HEK293T (cell line): Measurements from ENCODE around the gene KLF2.
A peak's percentile ranks its signal among the peaks of the same experiment; 100 is the strongest.

ENCODE experiments used
- CTCF ChIA-PET: fragments of 350-600 bp; formaldehyde crosslinking; extraction: SDS; loops from one replicate; lab custom pipeline; 2021; ENCODE audit warnings: antibody characterized with exemption, inconsistent platforms; lab: Yijun Ruan, JAX
- POLR2A ChIA-PET: fragments of 350-600 bp; formaldehyde crosslinking; extraction: SDS; loops from one replicate; lab custom pipeline; 2020; ENCODE audit warnings: antibody characterized with exemption, inconsistent platforms; lab: Yijun Ruan, JAX
- DNase-seq: peaks from one replicate; pipeline ENCODE4 v3.0.0; 2012; ENCODE audit warnings: mixed read lengths; ENCODE audit errors: extremely low spot score
- ARNT ChIP-seq: fragments of 450-650 bp; IDR thresholded peaks from 2 replicates; pipeline ENCODE4 v1.6.1; 2017; ENCODE audit warnings: mild to moderate bottlenecking
- BHLHE40 ChIP-seq: fragments of 450-650 bp; IDR thresholded peaks from 2 replicates; pipeline ENCODE4 v1.6.1; 2016; ENCODE audit warnings: mild to moderate bottlenecking, moderate library complexity, borderline replicate concordance
- CTBP1 ChIP-seq: fragments of 450-650 bp; IDR thresholded peaks from 2 replicates; pipeline ENCODE4 v1.6.1; 2016; ENCODE audit warnings: borderline replicate concordance
- ELF4 ChIP-seq: fragments of 450-650 bp; IDR thresholded peaks from 2 replicates; pipeline ENCODE4 v1.6.1; 2017; ENCODE audit warnings: antibody characterized with exemption
- FOXA1 ChIP-seq: fragments of 450-650 bp; IDR thresholded peaks from 2 replicates; pipeline ENCODE4 v1.6.1; 2016; ENCODE audit warnings: mild to moderate bottlenecking
- FOXK2 ChIP-seq: fragments of 450-650 bp; IDR thresholded peaks from 2 replicates; pipeline ENCODE4 v1.6.1; 2016; ENCODE audit warnings: mild to moderate bottlenecking
- FOXM1 ChIP-seq: fragments of 450-650 bp; IDR thresholded peaks from 2 replicates; pipeline ENCODE4 v1.6.1; 2017; ENCODE audit warnings: mild to moderate bottlenecking, borderline replicate concordance
- HDGF ChIP-seq: fragments of 450-650 bp; IDR thresholded peaks from 2 replicates; pipeline ENCODE4 v1.6.1; 2017; ENCODE audit warnings: antibody characterized with exemption, borderline replicate concordance
- L3MBTL2 ChIP-seq: fragments of 450-650 bp; conservative IDR thresholded peaks from 2 replicates; pipeline ENCODE4 v1.6.1; 2016; ENCODE audit warnings: mild to moderate bottlenecking
- LEF1 ChIP-seq: fragments of 450-650 bp; IDR thresholded peaks from 2 replicates; pipeline ENCODE4 v1.6.1; 2017; ENCODE audit warnings: mild to moderate bottlenecking, borderline replicate concordance
- NFRKB ChIP-seq: fragments of 450-650 bp; IDR thresholded peaks from 2 replicates; pipeline ENCODE4 v1.6.1; 2016; ENCODE audit warnings: mild to moderate bottlenecking, moderate library complexity
- PKNOX1 ChIP-seq: fragments of 450-650 bp; IDR thresholded peaks from 2 replicates; pipeline ENCODE4 v1.6.1; 2016
- SP1 ChIP-seq: fragments of 450-650 bp; IDR thresholded peaks from 2 replicates; pipeline ENCODE4 v1.6.1; 2017
- SUZ12 ChIP-seq: fragments of 450-650 bp; IDR thresholded peaks from 2 replicates; pipeline ENCODE4 v1.6.1; 2016; ENCODE audit warnings: mild to moderate bottlenecking
- TARDBP ChIP-seq: fragments of 450-650 bp; IDR thresholded peaks from 2 replicates; pipeline ENCODE4 v1.6.1; 2016
- ZNF384 ChIP-seq: fragments of 450-650 bp; IDR thresholded peaks from 2 replicates; pipeline ENCODE4 v1.6.1; 2016

KLF2 gene

GRCh38 chr19:16376241-16376640, 51.6 kb downstream of the KLF2 start:
- TF ChIP-seq L3MBTL2 (no peak), ARNT (no peak), SUZ12 (no peak), PKNOX1 (no peak), FOXA1 (no peak), ELF4 (no peak)
- CTCF ChIA-PET: no interaction called here
- DNase-seq: no peak
- POLR2A ChIA-PET: no interaction called here

DNA sequence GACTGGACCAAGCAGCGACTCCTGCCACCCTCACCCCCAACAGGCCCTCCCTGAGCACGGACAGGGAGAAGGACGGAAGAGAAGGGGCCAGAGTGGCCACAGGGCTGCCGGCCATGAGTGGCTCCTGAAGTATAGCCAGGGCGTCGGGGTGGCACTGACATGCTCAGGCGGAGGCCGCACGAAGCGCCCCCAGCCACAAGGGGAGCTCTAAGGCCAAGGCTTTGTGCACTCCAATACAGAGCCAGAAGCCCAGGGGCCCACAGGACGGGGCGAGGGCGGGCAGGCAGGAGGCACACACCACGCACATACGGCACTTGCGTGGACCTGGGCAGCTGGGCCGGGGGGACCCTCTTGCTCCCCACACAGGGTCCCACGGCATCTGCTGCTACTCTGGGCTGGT, 52.0 kb downstream of the KLF2 start:
- ChIA-PET CTCF (interaction anchor here (0.5 kb wide), 1 partner anchor 106 kb away, joined by 4 read pairs; no protein-coding TSS in a partner anchor), POLR2A (no interaction called here)
- TF ChIP-seq SUZ12: no peak
- no peak for TF ChIP-seq FOXA1
- TF ChIP-seq FOXK2: no peak
- TF ChIP-seq L3MBTL2: no peak
- no peak for TF ChIP-seq SP1
- no peak for TF ChIP-seq CTBP1
- no peak for TF ChIP-seq NFRKB
- no peak for TF ChIP-seq FOXM1
- no peak for TF ChIP-seq BHLHE40
- TF ChIP-seq ARNT: no peak
- no peak for TF ChIP-seq LEF1
- no peak for TF ChIP-seq ZNF384
- no peak for TF ChIP-seq ELF4
- TF ChIP-seq HDGF: no peak
- TF ChIP-seq PKNOX1: no peak
- no peak for TF ChIP-seq TARDBP
- DNase-seq: peak; percentile 57

DNA sequence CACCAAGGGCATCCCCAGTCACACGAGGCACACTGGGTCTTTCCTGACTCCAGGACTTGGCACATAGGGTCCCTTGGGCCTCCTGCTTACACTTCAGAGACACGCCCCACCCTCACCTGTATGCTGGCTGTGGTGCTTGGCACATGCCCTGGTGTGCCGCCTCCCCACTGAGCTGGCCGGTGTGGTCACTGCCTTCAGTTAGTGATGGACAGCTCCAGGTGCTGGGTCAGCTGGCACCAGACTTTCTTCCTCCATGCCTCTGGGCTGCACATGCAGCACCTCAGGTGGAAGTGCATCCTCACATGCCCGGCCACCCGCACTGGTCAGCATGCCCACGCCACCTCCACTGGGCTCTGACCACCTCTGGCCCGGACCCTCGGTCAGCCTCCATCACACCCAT, 52.9 kb downstream of the KLF2 start:
- CTCF ChIA-PET: no interaction called here
- no peak for DNase-seq
- TF ChIP-seq L3MBTL2 (no peak), ELF4 (no peak), SUZ12 (no peak), LEF1 (no peak), SP1 (no peak), FOXK2 (no peak), ZNF384 (no peak), BHLHE40 (no peak), TARDBP (no peak), PKNOX1 (no peak), ARNT (no peak), NFRKB (no peak), FOXM1 (no peak), CTBP1 (no peak), FOXA1 (no peak), HDGF (no peak)
- POLR2A ChIA-PET: no interaction called here
